ENCODE data around the gene HDLBP. TPM values are rescaled to one million over a fixed set of nuclear protein-coding genes. Genes with fewer than 3 reads are reported as not detected.
"Not testable (repeated sequence)": the region's sequence is repeated elsewhere in the genome, so short reads cannot be mapped to it uniquely, and the experiment has no call there.

HDLBP gene
- total RNA-seq, 1 donor from 2014 or later, result 922 TPM

- Histone ChIP-seq H2AFZ (ENCODE audit: low read depth, low read length) (no peak overlapping the region), H3K79me2 (ENCODE audit: insufficient read depth, low read length) (peaks cover 97% of the 10 kb centered on the region), H3K9ac (ENCODE audit: low read length) (no peak overlapping the region), H3K36me3 (ENCODE audit: insufficient read depth, low read length) (no peaks in the 10 kb centered on the region), H3K27me3 (ENCODE audit: insufficient read depth, low read length) (no peaks in the 10 kb centered on the region), H4K20me1 (ENCODE audit: insufficient read depth, low read length) (peaks cover 87% of the 10 kb centered on the region), H3K27ac (ENCODE audit: low read depth, low read length) (no peak overlapping the region), H3K9me3 (ENCODE audit: insufficient read depth, low read depth, low read length) (no peaks in the 10 kb centered on the region), H3K4me2 (ENCODE audit: low read length) (no peak overlapping the region), H3K4me1 (ENCODE audit: insufficient read depth, low read length) (no peaks in the 10 kb centered on the region), H3K4me3 (ENCODE audit: insufficient read depth, low read depth, low read length) (no peak overlapping the region)
- no peak for TF ChIP-seq CTCF (IDR thresholded peaks at IDR 0.05; ENCODE audit: insufficient read depth, low read depth, low read length)
- TF ChIP-seq EZH2 (IDR thresholded peaks at IDR 0.05; ENCODE audit: insufficient read depth, low read length), result no peak
- FAIRE-seq (no peak), DNase-seq (ENCODE audit: low read depth) (no peak)
- Mint-ChIP-seq H3K4me1 (ENCODE audit: low read depth, unreplicated experiment) (peaks cover 7% of the 10 kb centered on the region), H3K4me3 (ENCODE audit: unreplicated experiment) (no peak overlapping the region), H3K9me3 (ENCODE audit: unreplicated experiment) (no peaks in the 10 kb centered on the region), H3K27me3 (ENCODE audit: low read depth, unreplicated experiment) (no peaks in the 10 kb centered on the region), H3K36me3 (ENCODE audit: low read depth, unreplicated experiment) (peaks cover 8% of the 10 kb centered on the region), H3K27ac (ENCODE audit: unreplicated experiment) (no peak overlapping the region)
Observed at GRCh38 chr2:241296767-241297166, 18.7 kb downstream of the HDLBP start.

GRCh38 chr2:241295326-241296095 is 20.0 kb downstream of the HDLBP start:
- Histone ChIP-seq H3K9ac (ENCODE audit: low read length) (no peak overlapping the region), H4K20me1 (ENCODE audit: insufficient read depth, low read length) (peaks cover 88% of the 10 kb centered on the region), H3K36me3 (ENCODE audit: insufficient read depth, low read length) (no peaks in the 10 kb centered on the region), H3K4me1 (ENCODE audit: insufficient read depth, low read length) (no peaks in the 10 kb centered on the region), H3K9me3 (ENCODE audit: insufficient read depth, low read depth, low read length) (no peaks in the 10 kb centered on the region), H3K27ac (ENCODE audit: low read depth, low read length) (no peak overlapping the region), H2AFZ (ENCODE audit: low read depth, low read length) (no peak overlapping the region), H3K27me3 (ENCODE audit: insufficient read depth, low read length) (no peaks in the 10 kb centered on the region), H3K79me2 (ENCODE audit: insufficient read depth, low read length) (peaks cover 99% of the 10 kb centered on the region), H3K4me2 (ENCODE audit: low read length) (no peak overlapping the region), H3K4me3 (ENCODE audit: insufficient read depth, low read depth, low read length) (no peak overlapping the region)
- FAIRE-seq (no peak), DNase-seq (ENCODE audit: low read depth) (no peak)
- peaks cover 8% of the 10 kb centered on the region for H3K36me3 Mint-ChIP-seq (ENCODE audit: low read depth, unreplicated experiment)
- no peak overlapping the region for H3K4me3 Mint-ChIP-seq (ENCODE audit: unreplicated experiment)
- H3K9me3 Mint-ChIP-seq (ENCODE audit: unreplicated experiment), result no peaks in the 10 kb centered on the region
- H3K4me1 Mint-ChIP-seq (ENCODE audit: low read depth, unreplicated experiment), result peaks cover 5% of the 10 kb centered on the region
- TF ChIP-seq CTCF (IDR thresholded peaks at IDR 0.05; ENCODE audit: insufficient read depth, low read depth, low read length) (no peak), EZH2 (IDR thresholded peaks at IDR 0.05; ENCODE audit: insufficient read depth, low read length) (no peak)
- no peak overlapping the region for H3K27ac Mint-ChIP-seq (ENCODE audit: unreplicated experiment)
- no peaks in the 10 kb centered on the region for H3K27me3 Mint-ChIP-seq (ENCODE audit: low read depth, unreplicated experiment)

- Histone ChIP-seq H3K79me2 (ENCODE audit: insufficient read depth, low read length) (peaks cover 99% of the 10 kb centered on the region), H4K20me1 (ENCODE audit: insufficient read depth, low read length) (peaks cover 90% of the 10 kb centered on the region)
- H3K4me1 ChIP-seq (ENCODE audit: insufficient read depth, low read length); H3K4me3 ChIP-seq (ENCODE audit: insufficient read depth, low read depth, low read length); H3K9me3 ChIP-seq (ENCODE audit: insufficient read depth, low read depth, low read length); H3K4me3 Mint-ChIP-seq (ENCODE audit: unreplicated experiment); H3K36me3 Mint-ChIP-seq (ENCODE audit: low read depth, unreplicated experiment); H2AFZ ChIP-seq (ENCODE audit: low read depth, low read length); H3K27ac ChIP-seq (ENCODE audit: low read depth, low read length); H3K27me3 Mint-ChIP-seq (ENCODE audit: low read depth, unreplicated experiment); H3K27me3 ChIP-seq (ENCODE audit: insufficient read depth, low read length); H3K9me3 Mint-ChIP-seq (ENCODE audit: unreplicated experiment); DNase-seq (ENCODE audit: low read depth); H3K36me3 ChIP-seq (ENCODE audit: insufficient read depth, low read length); H3K4me2 ChIP-seq (ENCODE audit: low read length); H3K27ac Mint-ChIP-seq (ENCODE audit: unreplicated experiment); FAIRE-seq; H3K9ac ChIP-seq (ENCODE audit: low read length); H3K4me1 Mint-ChIP-seq (ENCODE audit: low read depth, unreplicated experiment): not testable (repeated sequence)
Observed at GRCh38 chr2:241293378-241293797, 22.1 kb downstream of the HDLBP start.

Measured in astrocyte (in vitro differentiated cells and primary cell).